ENCODE results near the gene SDCBP2. TPM values are rescaled to one million over a fixed set of nuclear protein-coding genes. Genes with fewer than 3 reads are reported as not detected.
A peak's percentile ranks its signal among the peaks of the same experiment; 100 is the strongest.

The SDCBP2 gene
- total RNA-seq, 1 donor from 2014 or later: 4.6 TPM

DNA sequence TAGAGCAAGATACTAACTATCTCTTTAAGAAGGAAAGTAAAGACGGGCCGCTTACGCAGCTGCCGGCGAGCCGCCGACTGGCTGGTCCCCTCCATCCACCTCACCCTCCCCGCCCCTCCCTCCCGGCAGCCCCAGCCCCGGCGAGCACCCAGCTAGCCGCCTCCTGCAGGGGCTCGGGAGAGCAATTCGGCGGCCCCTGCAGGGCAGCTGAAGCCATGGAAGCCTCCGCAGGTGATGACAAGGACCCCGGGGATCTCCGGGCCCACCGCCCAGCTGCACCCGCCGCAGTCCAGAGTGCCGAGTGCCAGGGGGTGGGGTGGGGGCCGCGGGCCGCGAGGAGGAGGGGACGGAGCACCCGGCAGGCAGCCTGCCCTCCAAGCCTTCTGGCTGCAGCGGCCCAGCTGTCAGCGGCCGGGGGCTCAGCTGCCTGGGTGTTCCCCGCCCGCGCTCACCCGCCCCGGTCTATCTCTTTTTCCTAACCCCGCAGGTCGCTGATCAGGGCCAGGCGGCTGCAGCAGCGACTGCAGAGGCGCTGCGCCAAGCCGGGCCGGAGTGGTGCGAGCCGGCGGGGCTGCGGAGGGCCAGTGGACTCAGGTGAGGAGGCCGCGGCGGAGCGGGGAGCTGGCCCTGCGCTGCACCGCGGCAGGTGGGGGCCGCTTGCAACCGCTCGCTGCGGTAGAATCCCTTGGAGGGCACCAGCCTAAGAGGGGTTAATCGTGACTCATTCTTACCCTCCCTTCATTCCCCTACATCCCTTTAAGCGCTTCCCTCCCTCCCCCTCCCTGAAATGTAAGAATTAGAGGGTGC lies 62.6 kb downstream of the SDCBP2 start, which contains the start of gene SNPH:
Gene SNPH (plus strand): TSS at position 128 of the 807 bp plus-strand sequence. CDS start 29,946 bp downstream, outside the sequence.
- Mint-ChIP-seq H3K36me3 (ENCODE audit: low read depth, unreplicated experiment) (no peaks in the 10 kb centered on the region), H3K9me3 (ENCODE audit: unreplicated experiment) (no peaks in the 10 kb centered on the region), H3K4me3 (ENCODE audit: unreplicated experiment) (peak within 1 kb of the TSS; percentile 86), H3K27me3 (ENCODE audit: low read depth, unreplicated experiment) (no peaks in the 10 kb centered on the region), H3K27ac (ENCODE audit: unreplicated experiment) (peak within 1 kb of the TSS; percentile 64), H3K4me1 (ENCODE audit: low read depth, unreplicated experiment) (peaks cover 7% of the 10 kb centered on the region)
- FAIRE-seq (no peak), DNase-seq (ENCODE audit: low read depth) (peak; percentile 68)
- Histone ChIP-seq H2AFZ (ENCODE audit: low read depth, low read length) (peak within 1 kb of the TSS; percentile 92), H3K79me2 (ENCODE audit: insufficient read depth, low read length) (no peaks in the 10 kb centered on the region), H4K20me1 (ENCODE audit: insufficient read depth, low read length) (peaks cover 15% of the 10 kb centered on the region), H3K9me3 (ENCODE audit: insufficient read depth, low read depth, low read length) (no peaks in the 10 kb centered on the region), H3K9ac (ENCODE audit: low read length) (peak within 1 kb of the TSS; percentile 72), H3K36me3 (ENCODE audit: insufficient read depth, low read length) (peaks cover 3% of the 10 kb centered on the region), H3K4me1 (ENCODE audit: insufficient read depth, low read length) (peaks cover 10% of the 10 kb centered on the region), H3K27ac (ENCODE audit: low read depth, low read length) (no peak within 1 kb of the TSS), H3K4me2 (ENCODE audit: low read length) (peak within 1 kb of the TSS; percentile 90), H3K4me3 (ENCODE audit: insufficient read depth, low read depth, low read length) (peak within 1 kb of the TSS; percentile 65), H3K27me3 (ENCODE audit: insufficient read depth, low read length) (no peaks in the 10 kb centered on the region)
- no peak for TF ChIP-seq CTCF (IDR thresholded peaks at IDR 0.05; ENCODE audit: insufficient read depth, low read depth, low read length)
- no peak for TF ChIP-seq EZH2 (IDR thresholded peaks at IDR 0.05; ENCODE audit: insufficient read depth, low read length)

DNA sequence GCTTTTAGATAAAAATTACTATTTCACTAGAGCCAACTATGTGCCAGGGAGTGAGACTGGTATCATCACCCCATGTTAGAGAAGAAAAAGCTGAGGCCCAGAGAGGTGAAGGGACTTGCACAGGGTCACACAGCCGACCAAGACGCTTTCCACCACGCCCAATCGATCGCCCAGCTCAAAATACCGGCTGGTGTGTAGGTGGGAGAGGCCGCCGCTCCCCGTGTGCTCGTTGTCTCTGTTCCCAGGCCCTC lies 63.1 kb downstream of the SDCBP2 start:
- Mint-ChIP-seq H3K27ac (ENCODE audit: unreplicated experiment) (peak overlapping the region; percentile 64), H3K27me3 (ENCODE audit: low read depth, unreplicated experiment) (no peaks in the 10 kb centered on the region), H3K9me3 (ENCODE audit: unreplicated experiment) (no peaks in the 10 kb centered on the region), H3K4me3 (ENCODE audit: unreplicated experiment) (peak overlapping the region; percentile 86), H3K4me1 (ENCODE audit: low read depth, unreplicated experiment) (peaks cover 7% of the 10 kb centered on the region), H3K36me3 (ENCODE audit: low read depth, unreplicated experiment) (no peaks in the 10 kb centered on the region)
- FAIRE-seq (no peak), DNase-seq (ENCODE audit: low read depth) (no peak)
- Histone ChIP-seq H3K9me3 (ENCODE audit: insufficient read depth, low read depth, low read length) (no peaks in the 10 kb centered on the region), H3K27ac (ENCODE audit: low read depth, low read length) (no peak overlapping the region), H2AFZ (ENCODE audit: low read depth, low read length) (peak overlapping the region; percentile 92), H3K4me3 (ENCODE audit: insufficient read depth, low read depth, low read length) (peak overlapping the region; percentile 65), H3K4me2 (ENCODE audit: low read length) (peak overlapping the region; percentile 90), H3K36me3 (ENCODE audit: insufficient read depth, low read length) (peaks cover 3% of the 10 kb centered on the region), H3K27me3 (ENCODE audit: insufficient read depth, low read length) (peaks cover 2% of the 10 kb centered on the region), H3K79me2 (ENCODE audit: insufficient read depth, low read length) (no peaks in the 10 kb centered on the region), H4K20me1 (ENCODE audit: insufficient read depth, low read length) (peaks cover 15% of the 10 kb centered on the region), H3K4me1 (ENCODE audit: insufficient read depth, low read length) (peaks cover 10% of the 10 kb centered on the region), H3K9ac (ENCODE audit: low read length) (peak overlapping the region; percentile 72)
- TF ChIP-seq CTCF (IDR thresholded peaks at IDR 0.05; ENCODE audit: insufficient read depth, low read depth, low read length): no peak

Data from astrocyte (in vitro differentiated cells and primary cell).